ENCODE data around the gene CCL4.
"Not testable (repeated sequence)": the region's sequence is repeated elsewhere in the genome, so short reads cannot be mapped to it uniquely, and the experiment has no call there.

Gene CCL4

GRCh38 chr17:36070427-36070826, 33.2 kb upstream of the CCL4 start:
- Histone ChIP-seq H3K27ac (ENCODE audit: low read depth, low read length) (no peak overlapping the region), H3K27me3 (ENCODE audit: control insufficient read depth in 1 of 2, insufficient read depth in 2 of 2, low read length in 2 of 2) (no peaks in the 10 kb centered on the region), H3K9ac (ENCODE audit: low read depth in 1 of 2, low read length in 2 of 2) (no peak overlapping the region), H3K4me1 (ENCODE audit: control insufficient read depth in 1 of 2, insufficient read depth in 2 of 2, low read length in 2 of 2) (no peaks in the 10 kb centered on the region), H3K4me3 (ENCODE audit: low read depth in 1 of 2, low read length in 2 of 2) (no peak overlapping the region), H3K36me3 (ENCODE audit: control insufficient read depth in 1 of 2, insufficient read depth in 2 of 2, low read length in 2 of 2) (no peaks in the 10 kb centered on the region), H3K9me3 (ENCODE audit: control insufficient read depth in 1 of 2, low read length in 2 of 2) (no peaks in the 10 kb centered on the region)

DNA sequence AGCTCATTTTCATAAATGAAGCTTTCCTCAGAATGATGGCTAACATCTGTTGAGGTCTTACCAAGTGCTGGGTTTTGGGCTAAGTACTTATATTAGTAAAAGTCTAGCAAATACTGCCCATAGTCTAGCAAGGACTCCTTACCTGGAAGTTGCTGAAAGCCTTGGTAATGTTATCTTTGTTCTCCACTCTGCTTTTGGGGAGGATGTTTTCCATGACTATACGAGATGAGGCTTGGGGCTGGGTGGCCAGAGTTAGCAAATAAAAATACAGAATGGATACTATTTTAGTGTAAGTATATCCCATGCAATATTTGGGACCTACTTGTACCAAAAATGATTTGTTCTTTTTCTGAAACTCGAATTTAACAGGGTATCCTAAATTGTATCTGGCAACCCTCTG, 31.9 kb upstream of the CCL4 start:
- no peaks in the 10 kb centered on the region for H3K9me3 ChIP-seq (ENCODE audit: control insufficient read depth in 1 of 2, low read length in 2 of 2)
- no peak overlapping the region for H3K9ac ChIP-seq (ENCODE audit: low read depth in 1 of 2, low read length in 2 of 2)
- H3K4me1 ChIP-seq (ENCODE audit: control insufficient read depth in 1 of 2, insufficient read depth in 2 of 2, low read length in 2 of 2): no peaks in the 10 kb centered on the region
- H3K27ac ChIP-seq (ENCODE audit: low read depth, low read length): no peak overlapping the region
- H3K4me3 ChIP-seq (ENCODE audit: low read depth in 1 of 2, low read length in 2 of 2): no peak overlapping the region
- no peaks in the 10 kb centered on the region for H3K27me3 ChIP-seq (ENCODE audit: control insufficient read depth in 1 of 2, insufficient read depth in 2 of 2, low read length in 2 of 2)
- H3K36me3 ChIP-seq (ENCODE audit: control insufficient read depth in 1 of 2, insufficient read depth in 2 of 2, low read length in 2 of 2): no peaks in the 10 kb centered on the region

- H3K27ac ChIP-seq (ENCODE audit: low read depth, low read length): no peak overlapping the region
- no peaks in the 10 kb centered on the region for H3K36me3 ChIP-seq (ENCODE audit: control insufficient read depth in 1 of 2, insufficient read depth in 2 of 2, low read length in 2 of 2)
- H3K27me3 ChIP-seq (ENCODE audit: control insufficient read depth in 1 of 2, insufficient read depth in 2 of 2, low read length in 2 of 2): no peaks in the 10 kb centered on the region
- H3K9me3 ChIP-seq (ENCODE audit: control insufficient read depth in 1 of 2, low read length in 2 of 2): no peaks in the 10 kb centered on the region
- H3K4me1 ChIP-seq (ENCODE audit: control insufficient read depth in 1 of 2, insufficient read depth in 2 of 2, low read length in 2 of 2): no peaks in the 10 kb centered on the region
- H3K4me3 ChIP-seq (ENCODE audit: low read depth in 1 of 2, low read length in 2 of 2): no peak overlapping the region
- H3K9ac ChIP-seq (ENCODE audit: low read depth in 1 of 2, low read length in 2 of 2): no peak overlapping the region
These were observed 31.1 kb upstream of the CCL4 start for GRCh38 chr17:36072431-36073121.

DNA sequence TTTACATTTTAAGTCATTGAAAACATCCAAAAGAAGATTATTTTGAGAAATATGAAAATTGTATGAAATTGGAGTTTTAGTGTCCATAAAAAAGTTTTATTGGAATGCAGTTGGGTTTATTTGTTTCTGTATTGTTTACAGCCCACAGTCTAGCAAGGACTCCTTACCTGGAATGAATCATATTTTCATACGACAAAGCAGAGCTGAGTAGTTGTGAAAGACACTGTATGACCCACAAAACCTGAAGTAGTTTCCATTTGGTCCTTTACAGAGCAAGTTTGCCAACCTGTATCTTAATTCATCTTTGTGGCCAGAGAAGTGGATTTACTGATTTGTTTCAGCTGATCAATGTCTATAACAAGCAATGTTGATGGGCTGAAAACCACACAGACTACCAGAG, 29.3 kb upstream of the CCL4 start:
- Histone ChIP-seq H3K27me3 (ENCODE audit: control insufficient read depth in 1 of 2, insufficient read depth in 2 of 2, low read length in 2 of 2) (no peaks in the 10 kb centered on the region), H3K27ac (ENCODE audit: low read depth, low read length) (no peak overlapping the region), H3K9ac (ENCODE audit: low read depth in 1 of 2, low read length in 2 of 2) (no peak overlapping the region), H3K36me3 (ENCODE audit: control insufficient read depth in 1 of 2, insufficient read depth in 2 of 2, low read length in 2 of 2) (no peaks in the 10 kb centered on the region), H3K4me1 (ENCODE audit: control insufficient read depth in 1 of 2, insufficient read depth in 2 of 2, low read length in 2 of 2) (no peaks in the 10 kb centered on the region), H3K4me3 (ENCODE audit: low read depth in 1 of 2, low read length in 2 of 2) (no peak overlapping the region), H3K9me3 (ENCODE audit: control insufficient read depth in 1 of 2, low read length in 2 of 2) (no peaks in the 10 kb centered on the region)

- not testable (repeated sequence) for H3K36me3 ChIP-seq (ENCODE audit: control insufficient read depth in 1 of 2, insufficient read depth in 2 of 2, low read length in 2 of 2); H3K4me3 ChIP-seq (ENCODE audit: low read depth in 1 of 2, low read length in 2 of 2); H3K27ac ChIP-seq (ENCODE audit: low read depth, low read length); H3K9ac ChIP-seq (ENCODE audit: low read depth in 1 of 2, low read length in 2 of 2); H3K4me1 ChIP-seq (ENCODE audit: control insufficient read depth in 1 of 2, insufficient read depth in 2 of 2, low read length in 2 of 2); H3K27me3 ChIP-seq (ENCODE audit: control insufficient read depth in 1 of 2, insufficient read depth in 2 of 2, low read length in 2 of 2); H3K9me3 ChIP-seq (ENCODE audit: control insufficient read depth in 1 of 2, low read length in 2 of 2)
These were observed 21.8 kb upstream of the CCL4 start for GRCh38 chr17:36081681-36082471.

DNA sequence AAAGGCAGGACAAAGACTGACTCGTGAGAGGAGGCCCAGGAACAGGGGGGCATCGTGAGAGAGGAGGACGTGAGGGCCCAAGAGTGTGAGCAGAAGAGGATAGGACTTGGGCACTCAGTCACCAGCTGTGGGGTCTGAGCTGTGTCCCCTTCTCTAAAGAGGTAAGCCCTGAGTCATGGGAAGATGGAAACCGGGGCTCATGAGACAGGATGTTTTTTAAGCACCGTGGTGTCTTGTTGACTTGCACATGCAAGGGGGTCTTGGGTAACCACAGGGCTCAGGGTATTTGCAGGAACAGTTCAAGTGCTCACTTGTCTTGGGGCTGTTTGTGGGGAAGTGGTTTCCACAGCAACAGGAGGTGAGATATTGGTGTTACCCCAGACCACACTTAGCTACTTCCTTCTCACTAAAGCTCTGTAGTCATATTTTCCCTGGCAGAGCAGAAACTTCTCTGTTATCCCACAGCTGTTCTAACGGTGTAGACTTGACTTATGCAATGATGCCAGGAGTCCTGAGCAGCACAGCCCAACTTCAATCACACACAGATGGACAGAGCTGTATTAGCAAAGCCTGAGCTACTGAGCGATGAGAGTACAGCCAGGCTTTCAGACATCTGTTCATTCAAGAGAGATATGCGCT, 21.0 kb upstream of the CCL4 start:
- H3K4me1 ChIP-seq (ENCODE audit: control insufficient read depth in 1 of 2, insufficient read depth in 2 of 2, low read length in 2 of 2); H3K4me3 ChIP-seq (ENCODE audit: low read depth in 1 of 2, low read length in 2 of 2); H3K36me3 ChIP-seq (ENCODE audit: control insufficient read depth in 1 of 2, insufficient read depth in 2 of 2, low read length in 2 of 2); H3K27me3 ChIP-seq (ENCODE audit: control insufficient read depth in 1 of 2, insufficient read depth in 2 of 2, low read length in 2 of 2); H3K9ac ChIP-seq (ENCODE audit: low read depth in 1 of 2, low read length in 2 of 2); H3K27ac ChIP-seq (ENCODE audit: low read depth, low read length); H3K9me3 ChIP-seq (ENCODE audit: control insufficient read depth in 1 of 2, low read length in 2 of 2): not testable (repeated sequence)

DNA sequence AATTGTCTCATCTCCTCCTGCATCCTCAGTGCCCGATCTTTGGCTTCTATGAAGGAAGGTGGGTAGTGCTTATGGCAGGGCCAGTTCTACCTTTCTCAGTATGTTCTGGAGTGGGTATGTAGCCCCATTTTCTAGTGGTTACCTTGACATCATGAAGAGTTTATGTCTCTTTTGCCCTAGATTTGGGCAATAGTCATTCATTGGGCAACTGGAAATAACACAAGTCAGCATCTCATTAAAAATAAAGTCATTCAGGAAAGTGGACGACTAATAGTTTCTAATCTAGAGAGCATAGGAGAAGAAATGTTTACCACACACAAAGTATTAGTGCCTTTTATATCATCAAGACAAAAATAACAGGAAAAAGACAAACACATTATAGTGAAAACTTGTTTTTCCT, 19.9 kb upstream of the CCL4 start:
- not testable (repeated sequence) for H3K4me1 ChIP-seq (ENCODE audit: control insufficient read depth in 1 of 2, insufficient read depth in 2 of 2, low read length in 2 of 2); H3K4me3 ChIP-seq (ENCODE audit: low read depth in 1 of 2, low read length in 2 of 2); H3K9me3 ChIP-seq (ENCODE audit: control insufficient read depth in 1 of 2, low read length in 2 of 2); H3K27me3 ChIP-seq (ENCODE audit: control insufficient read depth in 1 of 2, insufficient read depth in 2 of 2, low read length in 2 of 2); H3K27ac ChIP-seq (ENCODE audit: low read depth, low read length); H3K36me3 ChIP-seq (ENCODE audit: control insufficient read depth in 1 of 2, insufficient read depth in 2 of 2, low read length in 2 of 2); H3K9ac ChIP-seq (ENCODE audit: low read depth in 1 of 2, low read length in 2 of 2)

DNA sequence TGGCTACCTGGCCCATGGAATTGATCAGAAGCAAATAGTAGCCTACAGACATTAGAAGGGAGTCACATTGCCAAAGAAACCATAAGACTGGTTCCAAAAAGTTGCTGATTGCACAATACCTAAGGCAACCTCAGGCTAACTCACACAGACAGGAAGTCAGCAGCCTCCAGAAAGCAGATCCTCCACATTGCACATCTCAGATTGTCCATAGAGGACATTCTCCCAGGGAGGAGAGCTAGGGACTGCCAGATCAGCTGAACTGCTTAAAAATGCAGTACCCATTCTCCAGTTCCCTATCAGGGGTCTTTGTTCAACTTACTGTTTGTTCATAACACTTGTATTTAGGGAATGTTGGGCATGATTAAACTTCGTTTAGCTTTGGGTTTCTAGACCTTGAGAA, 17.9 kb upstream of the CCL4 start:
- Histone ChIP-seq H3K36me3 (ENCODE audit: control insufficient read depth in 1 of 2, insufficient read depth in 2 of 2, low read length in 2 of 2) (no peaks in the 10 kb centered on the region), H3K4me3 (ENCODE audit: low read depth in 1 of 2, low read length in 2 of 2) (no peak overlapping the region), H3K4me1 (ENCODE audit: control insufficient read depth in 1 of 2, insufficient read depth in 2 of 2, low read length in 2 of 2) (peaks cover 0 to 12% of the 10 kb centered on the region in 2 donors)

DNA sequence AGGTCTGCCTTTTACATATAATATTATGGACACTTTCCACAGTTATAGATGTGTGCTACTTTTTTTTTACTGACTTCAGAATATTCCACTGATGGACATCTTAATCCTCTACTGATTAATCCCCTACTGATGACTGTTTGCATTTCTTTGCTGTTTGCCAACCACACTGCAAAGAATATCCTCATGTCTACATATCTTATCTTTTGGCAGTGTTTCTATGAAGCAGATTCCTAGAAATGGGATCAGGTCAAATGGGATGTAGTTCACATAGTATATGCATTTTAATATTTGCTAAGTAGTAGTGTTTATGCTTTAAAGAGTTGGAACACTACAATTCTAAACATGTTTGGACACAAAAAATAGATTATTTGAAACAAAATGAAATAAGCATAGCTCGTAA, 16.8 kb upstream of the CCL4 start:
- Histone ChIP-seq H3K4me3 (ENCODE audit: low read depth in 1 of 2, low read length in 2 of 2) (no peak overlapping the region), H3K36me3 (ENCODE audit: control insufficient read depth in 1 of 2, insufficient read depth in 2 of 2, low read length in 2 of 2) (no peaks in the 10 kb centered on the region), H3K4me1 (ENCODE audit: control insufficient read depth in 1 of 2, insufficient read depth in 2 of 2, low read length in 2 of 2) (peaks cover 0 to 12% of the 10 kb centered on the region in 2 donors), H3K27me3 (ENCODE audit: control insufficient read depth in 1 of 2, insufficient read depth in 2 of 2, low read length in 2 of 2) (no peaks in the 10 kb centered on the region), H3K9ac (ENCODE audit: low read depth in 1 of 2, low read length in 2 of 2) (no peak overlapping the region), H3K27ac (ENCODE audit: low read depth, low read length) (no peak overlapping the region), H3K9me3 (ENCODE audit: control insufficient read depth in 1 of 2, low read length in 2 of 2) (no peaks in the 10 kb centered on the region)

More for the DNA sequence above, 17.9 kb upstream of the CCL4 start:
- no peaks in the 10 kb centered on the region for H3K27me3 ChIP-seq (ENCODE audit: control insufficient read depth in 1 of 2, insufficient read depth in 2 of 2, low read length in 2 of 2)
- H3K27ac ChIP-seq (ENCODE audit: low read depth, low read length): no peak overlapping the region
- no peak overlapping the region for H3K9ac ChIP-seq (ENCODE audit: low read depth in 1 of 2, low read length in 2 of 2)
- no peaks in the 10 kb centered on the region for H3K9me3 ChIP-seq (ENCODE audit: control insufficient read depth in 1 of 2, low read length in 2 of 2)

DNA sequence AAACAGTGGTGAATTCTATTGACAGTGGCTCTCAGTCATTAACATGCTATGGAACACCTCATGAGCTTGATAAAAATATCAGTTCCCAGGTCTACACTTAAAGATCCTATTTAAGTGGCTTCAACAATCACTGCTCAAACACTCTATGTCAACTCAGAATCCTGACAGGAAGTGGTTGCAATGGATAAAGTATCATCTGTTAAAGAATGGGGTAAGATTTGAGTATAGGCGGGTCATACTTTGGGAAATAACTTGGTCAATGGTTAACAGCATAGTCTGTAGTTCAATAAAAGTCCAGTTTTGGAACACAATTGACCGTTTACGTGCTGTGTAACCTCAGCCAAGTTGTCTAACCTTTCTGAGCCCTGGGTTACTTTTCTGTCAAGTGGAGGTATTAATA, 16.2 kb upstream of the CCL4 start:
- peaks cover 0 to 12% of the 10 kb centered on the region in 2 donors for H3K4me1 ChIP-seq (ENCODE audit: control insufficient read depth in 1 of 2, insufficient read depth in 2 of 2, low read length in 2 of 2)
- not testable (repeated sequence) for H3K4me3 ChIP-seq (ENCODE audit: low read depth in 1 of 2, low read length in 2 of 2); H3K9ac ChIP-seq (ENCODE audit: low read depth in 1 of 2, low read length in 2 of 2); H3K9me3 ChIP-seq (ENCODE audit: control insufficient read depth in 1 of 2, low read length in 2 of 2); H3K36me3 ChIP-seq (ENCODE audit: control insufficient read depth in 1 of 2, insufficient read depth in 2 of 2, low read length in 2 of 2); H3K27me3 ChIP-seq (ENCODE audit: control insufficient read depth in 1 of 2, insufficient read depth in 2 of 2, low read length in 2 of 2); H3K27ac ChIP-seq (ENCODE audit: low read depth, low read length)

All from duodenal mucosa (tissue), 2 donors.